Frontal cortex (tissue), 4 donors: ENCODE data around the gene TSHZ1. TPM values are rescaled to one million over a fixed set of nuclear protein-coding genes. Genes with fewer than 3 reads are reported as not detected.

Experiments
- DNase-seq, 2 donors: peaks; one replicate each; pipeline ENCODE4 v3.0.0; 2012; ENCODE audit warnings: low spot score in 2 of 2
- FAIRE-seq: peaks from 2 replicates; lab custom pipeline; 2012; peaks lifted over from hg19 to GRCh38; lab: Jason Lieb, UNC
- total RNA-seq: library from RNA; depleted of rRNA; stranded (reverse); fragments of >200 nt; gene quantifications from one replicate; pipeline ENCODE4 v1.2.3, GENCODE V29; 2014
- donor health status: control.
- donor health status: control.
- donor health status: control.

TSHZ1 gene
- total RNA-seq, 1 donor from 2014 or later: 7.3 TPM

GRCh38 chr18:75206452-75207309 lies 3.9 kb upstream of the TSHZ1 start:
- FAIRE-seq (no peak), DNase-seq (no peak)

- DNase-seq: no peak
- no peak for FAIRE-seq
Observed at GRCh38 chr18:75207310-75208154, 3.1 kb upstream of the TSHZ1 start.

- DNase-seq (peak in 1 of 2 donors; percentile 63), FAIRE-seq (no peak)
Observed at GRCh38 chr18:75208155-75208835, 2.3 kb upstream of the TSHZ1 start.

GRCh38 chr18:75208836-75209128 lies 1.8 kb upstream of the TSHZ1 start:
- DNase-seq (no peak), FAIRE-seq (no peak)

- FAIRE-seq (no peak), DNase-seq (peak; percentile 82 to 88)
Observed at GRCh38 chr18:75209129-75209950, 1.3 kb upstream of the TSHZ1 start, which contains the start of gene PTGR3. Gene PTGR3, minus strand, starts transcription at chr18:75209139. Its CDS starts 81 bp downstream, at chr18:75209058.

GRCh38 chr18:75209951-75210258 lies 692 bp upstream of the TSHZ1 start:
- FAIRE-seq (no peak), DNase-seq (peak in 1 of 2 donors; percentile 56)

- FAIRE-seq: no peak
- DNase-seq: peak in 1 of 2 donors; percentile 56
Observed at GRCh38 chr18:75211002-75211621, 515 bp downstream of the TSHZ1 start.

GRCh38 chr18:75211626-75211952 lies 992 bp downstream of the TSHZ1 start:
- DNase-seq (no peak), FAIRE-seq (no peak)

GRCh38 chr18:75211953-75212750 lies 1.6 kb downstream of the TSHZ1 start:
- DNase-seq (no peak), FAIRE-seq (no peak)

- FAIRE-seq (no peak), DNase-seq (no peak)
Observed at GRCh38 chr18:75212751-75213090, 2.1 kb downstream of the TSHZ1 start.

- no peak for FAIRE-seq
- no peak for DNase-seq
Observed at GRCh38 chr18:75213611-75214331, 3.2 kb downstream of the TSHZ1 start.

GRCh38 chr18:75214332-75214690 lies 3.7 kb downstream of the TSHZ1 start:
- FAIRE-seq: no peak

GRCh38 chr18:75214766-75215510 lies 4.3 kb downstream of the TSHZ1 start:
- DNase-seq: no peak

More at GRCh38 chr18:75214332-75214690, 3.7 kb downstream of the TSHZ1 start:
- no peak for DNase-seq

GRCh38 chr18:75215663-75216062 lies 5.1 kb downstream of the TSHZ1 start:
- FAIRE-seq (no peak), DNase-seq (no peak)

More at GRCh38 chr18:75214766-75215510, 4.3 kb downstream of the TSHZ1 start:
- no peak for FAIRE-seq

GRCh38 chr18:75216212-75216910 lies 5.8 kb downstream of the TSHZ1 start:
- FAIRE-seq (no peak), DNase-seq (no peak)

- no peak for DNase-seq
- no peak for FAIRE-seq
Observed at GRCh38 chr18:75216911-75217689, 6.5 kb downstream of the TSHZ1 start.
